ENCODE results near the gene ST6GALNAC4. TPM values are rescaled to one million over a fixed set of nuclear protein-coding genes. Genes with fewer than 3 reads are reported as not detected.

Gene ST6GALNAC4
- polyA plus RNA-seq, 1 of the 3 experiments (the other 2 are of a cell fraction): 30.2 TPM

DNA sequence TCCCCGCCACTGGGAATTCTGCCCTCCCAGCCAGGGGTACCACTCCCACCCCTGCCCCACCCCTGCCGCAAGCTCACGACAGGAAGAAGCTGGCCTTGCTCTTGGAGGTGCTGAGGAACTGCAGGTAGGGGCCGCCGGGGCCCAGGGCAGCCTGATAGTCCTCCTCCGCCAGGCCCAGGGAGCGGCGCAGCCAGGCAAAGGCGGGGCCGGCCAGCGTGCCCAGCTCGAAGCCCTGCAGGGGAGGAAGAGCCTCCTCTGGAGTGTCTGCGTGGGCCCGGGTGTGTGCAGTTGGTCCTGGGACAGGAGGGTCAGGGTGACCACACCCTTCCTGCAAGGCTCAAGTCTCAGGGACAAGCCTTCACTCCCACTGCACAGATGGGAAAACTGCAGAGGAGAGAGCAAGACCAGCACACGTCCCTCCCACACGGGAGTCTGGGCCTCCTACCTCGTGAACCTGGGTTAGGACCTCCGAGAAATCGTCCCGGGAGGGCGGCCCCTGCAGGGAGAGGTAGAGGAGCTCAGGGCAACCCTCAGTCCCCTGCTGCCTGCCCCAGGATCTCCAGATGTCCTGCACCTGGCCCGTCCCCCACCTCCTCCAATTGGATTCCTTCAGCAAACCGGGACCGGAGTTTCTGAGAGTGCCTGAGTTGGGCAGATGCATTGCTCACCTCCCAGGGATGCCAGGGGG, 11.3 kb upstream of the ST6GALNAC4 start:
- POLR2A ChIA-PET: interaction anchor here (1.3 kb wide), 1 partner anchor 31 kb away, joined by 4 read pairs; no protein-coding TSS in a partner anchor

More for the DNA sequence above, 11.3 kb upstream of the ST6GALNAC4 start:
- Histone ChIP-seq H3K9ac (no peak overlapping the region), H3K9me3 (no peaks in the 10 kb centered on the region), H3K36me3 (replicated peaks in 1 of 2; ENCODE audit: control insufficient read depth in 1 of 2, insufficient read depth in 2 of 2, low read length in 1 of 2) (peaks cover 0 to 3% of the 10 kb centered on the region in 2 experiments), H4K20me1 (ENCODE audit: insufficient read depth) (no peaks in the 10 kb centered on the region), H2AFZ (ENCODE audit: low read depth) (no peak overlapping the region), H3K27me3 (ENCODE audit: insufficient read depth) (no peaks in the 10 kb centered on the region), H3K79me2 (ENCODE audit: insufficient read depth) (0 out of 2 replicates have a peak, but pooled peaks cover 2% of the 10 kb centered on the region), H3K4me3 (ENCODE audit: low read depth in 2 of 2, low read length in 1 of 2) (no peak overlapping the region), H3F3A (replicated peaks; ENCODE audit: insufficient read depth) (peaks cover 40% of the 10 kb centered on the region), H3K4me2 (no peak overlapping the region), H3K27ac (ENCODE audit: low read depth in 2 of 2, low read length in 1 of 2) (no peak overlapping the region), H3K4me1 (ENCODE audit: control insufficient read depth in 1 of 2, insufficient read depth in 2 of 2, low read depth in 1 of 2, low read length in 1 of 2) (peaks cover 16 to 22% of the 10 kb centered on the region in 2 experiments; a peak in 3 of 4 replicates), H3K9me2 (no peaks in the 10 kb centered on the region)
- CTCF ChIA-PET: interaction anchor here (0.5 to 2.1 kb wide), 5 partner anchors 16 to 193 kb away, joined by 3 to 6 read pairs (median 5); partner anchors contain the start of gene TOR2A
- no peak for TF ChIP-seq SMC3 (IDR thresholded peaks at IDR 0.05; ENCODE audit: low read depth, low read length)
- no peak for TF ChIP-seq FOXM1 (IDR thresholded peaks at IDR 0.05; ENCODE audit: low read depth)
- TF ChIP-seq USF2 (IDR thresholded peaks at IDR 0.05; ENCODE audit: borderline replicate concordance, low read depth, low read length): no peak
- TF ChIP-seq FOSL2 (IDR thresholded peaks at IDR 0.05; ENCODE audit: borderline replicate concordance, low read depth): no peak
- TF ChIP-seq REST (IDR thresholded peaks at IDR 0.05; ENCODE audit: low read depth, low read length): no peak
- no peak for TF ChIP-seq SIN3A (IDR thresholded peaks at IDR 0.05; ENCODE audit: borderline replicate concordance, low read depth, low read length)
- TF ChIP-seq JUND (IDR thresholded peaks at IDR 0.05): no peak
- no peak for TF ChIP-seq GABPA (IDR thresholded peaks at IDR 0.05; ENCODE audit: low read depth)
- WGBS (ENCODE audit: low lambda C conversion rate): 96% methylated on average over 16 of the region's 24 CpGs
- no peak for DNase-seq
